ENCODE data around the gene CELSR1.

CELSR1 gene

GRCh38 chr22:46439111-46439510 is 98.3 kb downstream of the CELSR1 start:
- DNase-seq: no peak
- Mint-ChIP-seq H3K27me3 (ENCODE audit: low read depth, poor library complexity) (peaks cover 4% of the 10 kb centered on the region), H3K36me3 (ENCODE audit: low read depth) (peaks cover under 1% of the 10 kb centered on the region), H3K4me1 (peaks cover 30% of the 10 kb centered on the region), H3K9me3 (no peaks in the 10 kb centered on the region), H3K4me3 (no peak overlapping the region), H3K27ac (no peak overlapping the region)
- TF ChIP-seq CTCF (IDR thresholded peaks at IDR 0.05): no peak

- Mint-ChIP-seq H3K9me3 (no peaks in the 10 kb centered on the region), H3K27ac (peak overlapping the region; percentile 29), H3K27me3 (ENCODE audit: low read depth, poor library complexity) (peaks cover 4% of the 10 kb centered on the region), H3K4me3 (peak overlapping the region; percentile 37), H3K4me1 (peaks cover 19% of the 10 kb centered on the region), H3K36me3 (ENCODE audit: low read depth) (peaks cover 4% of the 10 kb centered on the region)
- no peak for DNase-seq
- no peak for TF ChIP-seq CTCF (IDR thresholded peaks at IDR 0.05)
Observed at GRCh38 chr22:46437671-46438440, 99.6 kb downstream of the CELSR1 start.

GRCh38 chr22:46436595-46437175 is 100.7 kb downstream of the CELSR1 start:
- H3K36me3 Mint-ChIP-seq (ENCODE audit: low read depth): peaks cover 4% of the 10 kb centered on the region
- H3K27me3 Mint-ChIP-seq (ENCODE audit: low read depth, poor library complexity): peaks cover 4% of the 10 kb centered on the region
- H3K4me1 Mint-ChIP-seq: peaks cover 23% of the 10 kb centered on the region
- H3K9me3 Mint-ChIP-seq: no peaks in the 10 kb centered on the region
- H3K4me3 Mint-ChIP-seq: no peak overlapping the region
- H3K27ac Mint-ChIP-seq: no peak overlapping the region
- TF ChIP-seq CTCF (IDR thresholded peaks at IDR 0.05): no peak
- no peak for DNase-seq

GRCh38 chr22:46433318-46433717 is 104.1 kb downstream of the CELSR1 start:
- Mint-ChIP-seq H3K27ac (no peak overlapping the region), H3K9me3 (no peaks in the 10 kb centered on the region), H3K4me1 (peaks cover 40% of the 10 kb centered on the region), H3K4me3 (no peak overlapping the region), H3K27me3 (ENCODE audit: low read depth, poor library complexity) (peaks cover under 1% of the 10 kb centered on the region), H3K36me3 (ENCODE audit: low read depth) (peaks cover 4% of the 10 kb centered on the region)
- no peak for TF ChIP-seq CTCF (IDR thresholded peaks at IDR 0.05)
- DNase-seq: no peak

GRCh38 chr22:46432164-46433068 is 105.0 kb downstream of the CELSR1 start:
- Mint-ChIP-seq H3K27me3 (ENCODE audit: low read depth, poor library complexity) (no peaks in the 10 kb centered on the region), H3K27ac (peak overlapping the region; percentile 45), H3K36me3 (ENCODE audit: low read depth) (peaks cover 4% of the 10 kb centered on the region), H3K4me3 (no peak overlapping the region), H3K9me3 (no peaks in the 10 kb centered on the region), H3K4me1 (peaks cover 31% of the 10 kb centered on the region)
- DNase-seq: no peak
- no peak for TF ChIP-seq CTCF (IDR thresholded peaks at IDR 0.05)
